HCT116 (cell line): ENCODE results near the gene CELA3A. TPM values are rescaled to one million over a fixed set of nuclear protein-coding genes. Genes with fewer than 3 reads are reported as not detected.
A peak's percentile ranks its signal among the peaks of the same experiment; 100 is the strongest.
"Not testable (repeated sequence)": the region's sequence is repeated elsewhere in the genome, so short reads cannot be mapped to it uniquely, and the experiment has no call there.

Experiments
- ATAC-seq: fragments of 200-7000 bp; cut with Tn5 transposase; 2 replicates; pipeline ENCODE4 v1.9.1; 2020; ENCODE audit warnings: mild to moderate bottlenecking, moderate library complexity
- BruUV-seq: library from RNA; stranded (reverse); fragments of 400-500 nt; replicated peaks from 2 replicates; lab custom pipeline; 2021; lab: Mats Ljungman, UMichigan
- CTCF ChIA-PET: fragments of 300-600 bp; sonication (Branson Sonifier 250); formaldehyde crosslinking; loops from one replicate; lab custom pipeline; 2021; ENCODE audit warnings: antibody characterized with exemption; lab: Charles Lee
- POLR2A ChIA-PET: fragments of 300-600, 350-600 bp; sonication (Branson Sonifier 250); formaldehyde crosslinking; loops from one replicate; lab custom pipeline; 2021; ENCODE audit warnings: antibody characterized with exemption; lab: Charles Lee
- RAD21 ChIA-PET, 2 experiments: fragments of 300-600 bp; sonication (Branson Sonifier 250); formaldehyde crosslinking; loops; one replicate each; lab custom pipeline; 2023; ENCODE audit warnings: low total read pairs in 2 of 2; ENCODE audit not compliant: uncharacterized antibody in 2 of 2, unreplicated experiment in 2 of 2, low non-redundant PET in 1 of 2; lab: Charles Lee
- DNase-seq: peaks from one replicate; pipeline ENCODE4 v3.0.0-alpha.2; 2010; ENCODE audit warnings: low read depth, low spot score
- H2AFZ ChIP-seq: fragments of 200-600 bp; shearing (Covaris generic), sonication (generic); 2 replicates; pipeline ENCODE4 v1.6.1; 2017; ENCODE audit warnings: low read depth, mixed run types, mixed read lengths, antibody characterized with exemption, low read length; ENCODE audit not compliant: poor library complexity, severe bottlenecking
- H3K27ac ChIP-seq: 2 replicates; pipeline ENCODE4 v1.5.1; 2012; ENCODE audit warnings: low read depth, low read length
- H3K27me3 ChIP-seq: fragments of 200-600 bp; sonication (generic); 2 replicates; pipeline ENCODE4 v1.6.1; 2016; ENCODE audit warnings: mixed run types, low read length, mixed read lengths; ENCODE audit not compliant: insufficient read depth
- H3K36me3 ChIP-seq, 2 experiments: fragments of 200-500 bp in 1 of 2; fragments of 200-600 bp in 1 of 2; sonication (Bioruptor generic) in 1 of 2; sonication (generic) in 1 of 2; 2 replicates each; pipeline versions ENCODE4 v1.5.1 to v1.6.1; 2014 to 2016; ENCODE audit warnings: low read length in 2 of 2, inconsistent platforms in 1 of 2, mixed read lengths in 1 of 2, mixed run types in 1 of 2; ENCODE audit not compliant: insufficient read depth in 2 of 2, control insufficient read depth in 1 of 2
- H3K4me1 ChIP-seq, 2 experiments: fragments of 200-600 bp in 1 of 2; sonication (generic) in 1 of 2; 2 replicates each; pipeline versions ENCODE4 v1.5.1 to v1.6.1; 2012 to 2017; ENCODE audit warnings: low read length in 2 of 2, inconsistent platforms in 1 of 2, mild to moderate bottlenecking in 1 of 2, mixed read lengths in 1 of 2, mixed run types in 1 of 2, moderate library complexity in 1 of 2; ENCODE audit not compliant: insufficient read depth in 2 of 2, control insufficient read depth in 1 of 2
- H3K4me2 ChIP-seq: fragments of 200-600 bp; sonication (generic); 2 replicates; pipeline ENCODE4 v1.6.1; 2017; ENCODE audit warnings: mixed run types, low read length, mixed read lengths
- H3K4me3 ChIP-seq, 2 experiments: fragments of 200-600 bp in 1 of 2; sonication (generic) in 1 of 2; replicated peaks in 1 of 2; 2 replicates each; pipeline ENCODE4 v1.5.1; 2011 to 2016; ENCODE audit warnings: low read length in 2 of 2, control low read depth in 1 of 2, low read depth in 1 of 2, mild to moderate bottlenecking in 1 of 2, mixed read lengths in 1 of 2, mixed run types in 1 of 2
- H3K79me2 ChIP-seq: fragments of 200-600 bp; sonication (generic); 2 replicates; pipeline ENCODE4 v1.6.1; 2017; ENCODE audit warnings: mild to moderate bottlenecking, mixed run types, low read length, moderate library complexity, mixed read lengths; ENCODE audit not compliant: insufficient read depth
- H3K9ac ChIP-seq: fragments of 200-600 bp; sonication (generic); 2 replicates; pipeline ENCODE4 v1.6.1; 2016; ENCODE audit warnings: low read length, mixed read lengths
- H3K9me2 ChIP-seq: fragments of 200-600 bp; sonication (generic), shearing (Covaris generic); 2 replicates; pipeline ENCODE4 v1.6.1; 2017; ENCODE audit warnings: mixed run types, mild to moderate bottlenecking, moderate library complexity; ENCODE audit not compliant: insufficient read depth
- H3K9me3 ChIP-seq, 2 experiments: fragments of 200-500 bp in 1 of 2; fragments of 200-600 bp in 1 of 2; sonication (Bioruptor generic) in 1 of 2; sonication (generic) in 1 of 2; 2 replicates each; pipeline ENCODE4 v1.6.1; 2014 to 2017; ENCODE audit warnings: low read length in 2 of 2, mixed read lengths in 2 of 2, inconsistent platforms in 1 of 2, low read depth in 1 of 2, mild to moderate bottlenecking in 1 of 2, mixed run types in 1 of 2, moderate library complexity in 1 of 2; ENCODE audit not compliant: control insufficient read depth in 1 of 2, insufficient read depth in 1 of 2
- H4K20me1 ChIP-seq: fragments of 200-600 bp; sonication (generic), shearing (Covaris generic); 2 replicates; pipeline ENCODE4 v1.6.1; 2017; ENCODE audit warnings: mixed run types, mild to moderate bottlenecking, moderate library complexity; ENCODE audit not compliant: insufficient read depth
- RAD21 ChIP-seq: IDR thresholded peaks from 2 replicates; pipeline ENCODE4 v1.6.1; 2012; ENCODE audit warnings: low read depth, mild to moderate bottlenecking
- intact Hi-C: fragments of 100-400 bp; cut with micrococcal nuclease; formaldehyde crosslinking; loops from 2 replicates; pipeline ENCODE4 v1.10.0; 2022
- total RNA-seq: library from RNA; stranded (reverse); gene quantifications from one replicate; pipeline ENCODE4 v1.2.1, GENCODE V29; 2021; ENCODE audit not compliant: unreplicated experiment

CELA3A gene
- total RNA-seq, 1 experiment from 2014 or later: 9.0 TPM

DNA sequence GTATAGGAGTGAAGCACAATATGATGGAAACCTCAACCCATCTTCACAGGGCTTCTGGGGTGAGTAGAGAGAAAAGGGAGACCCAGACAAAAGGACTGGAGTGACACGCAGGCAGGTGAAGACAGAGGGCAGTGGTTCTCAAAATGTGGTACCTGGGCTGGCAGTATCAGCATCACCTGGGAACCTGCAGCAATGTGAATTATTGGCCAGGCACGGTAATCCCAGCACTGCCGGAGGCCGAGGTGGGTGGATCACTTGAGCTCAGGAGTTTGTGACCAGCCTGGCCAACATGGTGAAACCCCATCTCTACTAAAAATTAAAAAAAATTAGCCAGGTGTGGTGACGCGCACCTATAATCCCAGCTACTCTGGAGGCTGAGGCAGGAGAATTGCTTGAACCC is 19.3 kb upstream of the CELA3A start:
- H3K4me1 ChIP-seq, H2AFZ ChIP-seq, H3K4me3 ChIP-seq, H3K79me2 ChIP-seq, BruUV-seq, H3K9me3 ChIP-seq, H3K4me2 ChIP-seq, H3K27me3 ChIP-seq, POLR2A ChIA-PET, H4K20me1 ChIP-seq, H3K36me3 ChIP-seq, H3K27ac ChIP-seq, H3K9ac ChIP-seq, intact Hi-C loops, H3K9me2 ChIP-seq, DNase-seq: not testable (repeated sequence)
- peak; percentile 23; the same call in 1 of the 2 replicates for TF ChIP-seq RAD21
- RAD21 ChIA-PET: interaction anchor here in 1 of 2 experiments (0.7 kb wide), 1 partner anchor 432 kb away, joined by 5 read pairs; no protein-coding TSS in a partner anchor
- ATAC-seq: 0 out of 2 replicates have a peak, but pooled peaks have one; percentile 30
- CTCF ChIA-PET: interaction anchor here (2.9 kb wide), 1 partner anchor 24 kb away, joined by 15 read pairs; no protein-coding TSS in a partner anchor

DNA sequence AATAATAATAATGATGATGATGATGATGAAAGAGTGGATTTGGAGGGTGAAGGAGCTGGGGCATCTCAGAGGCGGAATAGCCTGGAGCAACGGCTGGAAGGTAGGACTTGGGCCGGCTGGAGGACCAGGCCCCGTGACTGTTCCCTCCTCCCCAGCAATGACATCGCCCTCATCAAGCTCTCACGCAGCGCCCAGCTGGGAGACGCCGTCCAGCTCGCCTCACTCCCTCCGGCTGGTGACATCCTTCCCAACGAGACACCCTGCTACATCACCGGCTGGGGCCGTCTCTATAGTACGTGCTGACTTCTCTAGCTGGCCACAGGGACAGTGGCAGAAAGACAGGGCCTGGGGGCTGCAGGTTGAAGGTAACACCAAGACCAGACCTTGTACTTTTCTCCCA is 17.9 kb upstream of the CELA3A start:
- RAD21 ChIA-PET, ATAC-seq: not testable (repeated sequence)

DNA sequence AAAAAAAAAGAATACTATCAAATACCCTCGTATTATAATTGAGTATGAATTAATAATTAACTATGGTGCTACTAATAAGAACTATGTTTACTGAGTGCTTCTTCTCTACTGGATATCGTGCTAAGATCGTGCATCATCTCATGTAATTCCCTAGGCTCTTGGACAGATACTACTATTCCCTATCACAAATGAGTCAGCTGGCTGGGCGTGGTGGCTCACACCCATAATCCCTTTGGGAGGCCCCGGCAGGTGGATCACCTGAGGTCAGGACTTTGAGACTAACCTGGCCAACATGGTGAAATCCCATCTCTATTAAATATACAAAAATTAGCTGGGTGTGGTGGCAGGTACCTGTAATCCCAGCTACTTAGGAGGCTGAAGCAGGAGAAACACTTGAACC is 15.6 kb upstream of the CELA3A start:
- ATAC-seq, H3K4me2 ChIP-seq, H3K4me3 ChIP-seq, H4K20me1 ChIP-seq, RAD21 ChIA-PET, H2AFZ ChIP-seq, DNase-seq, H3K79me2 ChIP-seq, H3K9me3 ChIP-seq, H3K4me1 ChIP-seq, H3K27ac ChIP-seq, intact Hi-C loops, POLR2A ChIA-PET, H3K9ac ChIP-seq, H3K36me3 ChIP-seq, BruUV-seq, CTCF ChIA-PET, H3K9me2 ChIP-seq, H3K27me3 ChIP-seq: not testable (repeated sequence)

More for the DNA sequence above, 17.9 kb upstream of the CELA3A start:
- H4K20me1 ChIP-seq, H3K9ac ChIP-seq, H3K4me1 ChIP-seq, intact Hi-C loops, POLR2A ChIA-PET, H3K27ac ChIP-seq, H3K9me2 ChIP-seq, H3K9me3 ChIP-seq, H3K36me3 ChIP-seq, H3K4me2 ChIP-seq, DNase-seq, H3K79me2 ChIP-seq, H2AFZ ChIP-seq, BruUV-seq, H3K4me3 ChIP-seq, H3K27me3 ChIP-seq: not testable (repeated sequence)
- CTCF ChIA-PET: interaction anchor here (2.9 kb wide), 1 partner anchor 22 kb away, joined by 15 read pairs; no protein-coding TSS in a partner anchor

DNA sequence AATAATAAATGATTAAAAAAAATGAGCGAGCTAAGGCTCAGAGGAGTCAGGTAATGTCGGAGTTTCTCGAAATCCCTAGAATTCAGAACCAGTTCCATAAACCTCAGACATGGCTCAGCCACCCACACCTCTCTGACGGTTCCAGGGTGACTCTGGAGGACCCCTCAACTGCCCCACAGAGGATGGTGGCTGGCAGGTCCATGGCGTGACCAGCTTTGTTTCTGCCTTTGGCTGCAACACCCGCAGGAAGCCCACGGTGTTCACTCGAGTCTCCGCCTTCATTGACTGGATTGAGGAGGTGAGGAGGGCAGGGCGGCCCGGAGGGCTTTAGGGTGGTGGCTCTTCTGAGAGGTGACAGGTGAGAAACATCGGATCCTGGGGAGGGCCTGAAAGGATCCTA is 15.1 kb upstream of the CELA3A start:
- not testable (repeated sequence) for ATAC-seq, BruUV-seq

More for the DNA sequence above, 15.1 kb upstream of the CELA3A start:
- H3K9me2 ChIP-seq, H3K9me3 ChIP-seq, H3K4me1 ChIP-seq, intact Hi-C loops, POLR2A ChIA-PET, H3K27ac ChIP-seq, H3K9ac ChIP-seq, DNase-seq, H3K4me3 ChIP-seq, H3K79me2 ChIP-seq, RAD21 ChIA-PET, H2AFZ ChIP-seq, H4K20me1 ChIP-seq, H3K4me2 ChIP-seq, H3K27me3 ChIP-seq, H3K36me3 ChIP-seq, CTCF ChIA-PET: not testable (repeated sequence)
